GM23338 (cell line): ENCODE measurements around the gene NPAS2. TPM values are rescaled to one million over a fixed set of nuclear protein-coding genes. Genes with fewer than 3 reads are reported as not detected.

Experiments used
- ATAC-seq: fragments of 200-7000 bp; cut with Tn5 transposase; 3 replicates; pipeline ENCODE4 v1.9.1; 2020
- DNase-seq: peaks from one replicate; pipeline ENCODE4 v3.0.0-alpha.2; 2015; ENCODE audit warnings: low spot score
- H2AFZ ChIP-seq: fragments of 200-600 bp; sonication (generic); 2 replicates; pipeline ENCODE4 v1.8.0; 2016; ENCODE audit warnings: antibody characterized with exemption, mild to moderate bottlenecking, moderate library complexity
- H3F3A ChIP-seq: fragments of 200-600 bp; sonication (generic); replicated peaks from 2 replicates; pipeline ENCODE4 v1.8.0; 2017; ENCODE audit warnings: antibody characterized with exemption, mixed run types, low read depth
- H3K27ac ChIP-seq: fragments of 200-600 bp; sonication (generic); 2 replicates; pipeline ENCODE4 v1.6.1; 2016; ENCODE audit warnings: low read depth
- H3K27me3 ChIP-seq: fragments of 200-600 bp; sonication (generic); 2 replicates; pipeline ENCODE4 v1.8.0; 2016; ENCODE audit warnings: mild to moderate bottlenecking, mixed run types, moderate library complexity; ENCODE audit not compliant: insufficient read depth
- H3K36me3 ChIP-seq: fragments of 200-600 bp; sonication (generic); 2 replicates; pipeline ENCODE4 v1.8.0; 2016; ENCODE audit warnings: mild to moderate bottlenecking; ENCODE audit not compliant: insufficient read depth
- H3K4me1 ChIP-seq: fragments of 200-600 bp; sonication (generic); 2 replicates; pipeline ENCODE4 v1.8.0; 2016; ENCODE audit warnings: mild to moderate bottlenecking, moderate library complexity; ENCODE audit not compliant: insufficient read depth
- H3K4me2 ChIP-seq: fragments of 200-600 bp; sonication (generic); 2 replicates; pipeline ENCODE4 v1.7.1; 2017; ENCODE audit warnings: mixed run types
- H3K4me3 ChIP-seq: fragments of 200-600 bp; sonication (generic); 2 replicates; pipeline ENCODE4 v1.6.1; 2016; ENCODE audit warnings: mixed run types
- H3K79me2 ChIP-seq: fragments of 200-600 bp; sonication (generic); replicated peaks from 2 replicates; pipeline ENCODE4 v1.8.0; 2017; ENCODE audit warnings: mild to moderate bottlenecking; ENCODE audit not compliant: insufficient read depth
- H3K9me2 ChIP-seq: fragments of 200-600 bp; sonication (generic); 2 replicates; pipeline ENCODE4 v1.8.0; 2017; ENCODE audit not compliant: insufficient read depth
- H4K20me1 ChIP-seq: fragments of 200-600 bp; sonication (generic); replicated peaks from 2 replicates; pipeline ENCODE4 v1.8.0; 2017; ENCODE audit warnings: mild to moderate bottlenecking; ENCODE audit not compliant: insufficient read depth
- H3K27ac Mint-ChIP-seq: 2 replicates; pipeline ENCODE4 v1.8.0; 2020; ENCODE audit warnings: inconsistent platforms, mild to moderate bottlenecking, moderate library complexity, mixed read lengths
- H3K27me3 Mint-ChIP-seq: 3 replicates; pipeline ENCODE4 v1.8.0; 2022; ENCODE audit warnings: low read depth, mild to moderate bottlenecking, moderate library complexity, mixed read lengths, inconsistent platforms; ENCODE audit not compliant: insufficient read depth, poor library complexity
- H3K36me3 Mint-ChIP-seq: 3 replicates; pipeline ENCODE4 v1.8.0; 2021; ENCODE audit warnings: low read depth, mild to moderate bottlenecking, inconsistent platforms, moderate library complexity, mixed read lengths
- H3K4me1 Mint-ChIP-seq: 3 replicates; pipeline ENCODE4 v1.8.0; 2020; ENCODE audit warnings: mild to moderate bottlenecking, inconsistent platforms, mixed read lengths
- H3K4me3 Mint-ChIP-seq: 3 replicates; pipeline ENCODE4 v1.8.0; 2021; ENCODE audit warnings: moderate library complexity, mild to moderate bottlenecking, inconsistent platforms, mixed read lengths
- H3K9me3 Mint-ChIP-seq: 3 replicates; pipeline ENCODE4 v1.8.0; 2020; ENCODE audit warnings: moderate library complexity, mild to moderate bottlenecking, inconsistent platforms, mixed read lengths
- CREB1 ChIP-seq: fragments of 250-450 bp; sonication (Bioruptor Pico); IDR thresholded peaks from 2 replicates; pipeline ENCODE4 v1.5.0; 2020; ENCODE audit warnings: low read depth, mild to moderate bottlenecking, moderate library complexity
- EZH2 ChIP-seq: fragments of 200-600 bp; sonication (generic); IDR thresholded peaks from one replicate; pipeline ENCODE4 v1.8.0; 2017; ENCODE audit warnings: antibody characterized with exemption, mild to moderate bottlenecking, low read depth; ENCODE audit not compliant: unreplicated experiment
- EZH2phosphoT487 ChIP-seq: fragments of 200-600 bp; sonication (generic); IDR thresholded peaks from one replicate; pipeline ENCODE4 v1.8.1; 2018; ENCODE audit warnings: antibody characterized with exemption; ENCODE audit not compliant: unreplicated experiment
- JUNB ChIP-seq: IDR thresholded peaks from one replicate; pipeline ENCODE4 v1.6.1; 2016; ENCODE audit warnings: antibody characterized with exemption; ENCODE audit not compliant: unreplicated experiment
- NANOG ChIP-seq: IDR thresholded peaks from 2 replicates; pipeline ENCODE4 v1.6.1; 2016; ENCODE audit warnings: antibody characterized with exemption, borderline replicate concordance
- POLR2AphosphoS5 ChIP-seq: IDR thresholded peaks from 2 replicates; pipeline ENCODE4 v1.6.1; 2016; ENCODE audit warnings: antibody characterized with exemption, low read depth
- STAT1 ChIP-seq: IDR thresholded peaks from one replicate; pipeline ENCODE4 v1.6.1; 2016; ENCODE audit warnings: antibody characterized with exemption; ENCODE audit not compliant: unreplicated experiment
- ZNF114 ChIP-seq: fragments of 250-450 bp; sonication (Bioruptor Pico); IDR thresholded peaks from 2 replicates; pipeline ENCODE4 v1.5.0; 2020; ENCODE audit warnings: mild to moderate bottlenecking, moderate library complexity
- ZNF331 ChIP-seq: fragments of 250-450 bp; sonication (Bioruptor Pico); IDR thresholded peaks from 2 replicates; pipeline ENCODE4 v1.5.0; 2020; ENCODE audit warnings: low read depth, mild to moderate bottlenecking, moderate library complexity
- polyA plus RNA-seq: library from polyadenylated mRNA; unstranded; fragments of >200 nt; fragmentation: Nextera tagmentation; extraction: Ambion mirVana; gene quantifications from 2 replicates; pipeline ENCODE4 v1.2.1, GENCODE V29; 2016
- total RNA-seq: library from RNA; depleted of rRNA; stranded (reverse); fragments of >200 nt; shearing (Covaris generic); gene quantifications from 2 replicates; pipeline ENCODE4 v1.2.3, GENCODE V29; 2014
- TF ChIP-seq, protein P1 (sequence below): IDR thresholded peaks from one replicate; pipeline ENCODE4 v1.6.1; 2018; ENCODE audit warnings: antibody characterized with exemption; ENCODE audit not compliant: unreplicated experiment
- TF ChIP-seq, protein P2 (sequence below): IDR thresholded peaks from 2 replicates; pipeline ENCODE4 v1.6.1; 2016; ENCODE audit warnings: antibody characterized with exemption
- TF ChIP-seq, protein P3 (sequence below), 2 experiments: fragments of 200-600 bp in 1 of 2; sonication (generic) in 1 of 2; conservative IDR thresholded peaks; 2 replicates each; pipeline versions ENCODE4 v1.5.1 to v1.6.1; 2016 to 2017; ENCODE audit warnings: antibody characterized with exemption in 2 of 2, low read depth in 2 of 2, mild to moderate bottlenecking in 2 of 2, moderate library complexity in 1 of 2

The NPAS2 gene
- total and polyA plus RNA-seq, 2 experiments from 2014 or later, result 0.56 to 1.1 TPM

DNA sequence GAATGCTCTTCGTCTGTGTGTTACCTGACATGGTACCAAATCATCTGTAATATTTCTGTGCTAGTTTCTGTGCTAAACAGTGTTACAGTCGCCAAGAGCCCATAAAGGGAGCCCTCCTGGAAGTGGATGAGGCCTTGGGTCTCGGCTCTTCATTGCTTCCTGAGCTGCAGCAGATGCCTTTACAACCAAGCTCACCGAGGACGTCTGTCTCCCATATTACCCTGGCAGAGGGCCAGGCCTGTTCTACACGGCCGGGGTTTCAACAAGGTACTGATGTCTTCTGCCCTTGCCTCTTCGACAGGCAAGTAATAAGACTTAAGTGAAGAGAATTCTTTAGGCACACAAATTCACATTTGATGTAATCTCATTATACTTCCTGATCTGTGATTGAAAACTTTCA lies 199.0 kb downstream of the NPAS2 start (continued):
- TF ChIP-seq, protein P1, sequence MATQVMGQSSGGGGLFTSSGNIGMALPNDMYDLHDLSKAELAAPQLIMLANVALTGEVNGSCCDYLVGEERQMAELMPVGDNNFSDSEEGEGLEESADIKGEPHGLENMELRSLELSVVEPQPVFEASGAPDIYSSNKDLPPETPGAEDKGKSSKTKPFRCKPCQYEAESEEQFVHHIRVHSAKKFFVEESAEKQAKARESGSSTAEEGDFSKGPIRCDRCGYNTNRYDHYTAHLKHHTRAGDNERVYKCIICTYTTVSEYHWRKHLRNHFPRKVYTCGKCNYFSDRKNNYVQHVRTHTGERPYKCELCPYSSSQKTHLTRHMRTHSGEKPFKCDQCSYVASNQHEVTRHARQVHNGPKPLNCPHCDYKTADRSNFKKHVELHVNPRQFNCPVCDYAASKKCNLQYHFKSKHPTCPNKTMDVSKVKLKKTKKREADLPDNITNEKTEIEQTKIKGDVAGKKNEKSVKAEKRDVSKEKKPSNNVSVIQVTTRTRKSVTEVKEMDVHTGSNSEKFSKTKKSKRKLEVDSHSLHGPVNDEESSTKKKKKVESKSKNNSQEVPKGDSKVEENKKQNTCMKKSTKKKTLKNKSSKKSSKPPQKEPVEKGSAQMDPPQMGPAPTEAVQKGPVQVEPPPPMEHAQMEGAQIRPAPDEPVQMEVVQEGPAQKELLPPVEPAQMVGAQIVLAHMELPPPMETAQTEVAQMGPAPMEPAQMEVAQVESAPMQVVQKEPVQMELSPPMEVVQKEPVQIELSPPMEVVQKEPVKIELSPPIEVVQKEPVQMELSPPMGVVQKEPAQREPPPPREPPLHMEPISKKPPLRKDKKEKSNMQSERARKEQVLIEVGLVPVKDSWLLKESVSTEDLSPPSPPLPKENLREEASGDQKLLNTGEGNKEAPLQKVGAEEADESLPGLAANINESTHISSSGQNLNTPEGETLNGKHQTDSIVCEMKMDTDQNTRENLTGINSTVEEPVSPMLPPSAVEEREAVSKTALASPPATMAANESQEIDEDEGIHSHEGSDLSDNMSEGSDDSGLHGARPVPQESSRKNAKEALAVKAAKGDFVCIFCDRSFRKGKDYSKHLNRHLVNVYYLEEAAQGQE, result no peak
- TF ChIP-seq CREB1 (CRISPR knock-in tag) (no peak), STAT1 (no peak), ZNF331 (CRISPR knock-in tag) (no peak), EZH2phosphoT487 (no peak), EZH2 (no peak)
- TF ChIP-seq, protein P2, sequence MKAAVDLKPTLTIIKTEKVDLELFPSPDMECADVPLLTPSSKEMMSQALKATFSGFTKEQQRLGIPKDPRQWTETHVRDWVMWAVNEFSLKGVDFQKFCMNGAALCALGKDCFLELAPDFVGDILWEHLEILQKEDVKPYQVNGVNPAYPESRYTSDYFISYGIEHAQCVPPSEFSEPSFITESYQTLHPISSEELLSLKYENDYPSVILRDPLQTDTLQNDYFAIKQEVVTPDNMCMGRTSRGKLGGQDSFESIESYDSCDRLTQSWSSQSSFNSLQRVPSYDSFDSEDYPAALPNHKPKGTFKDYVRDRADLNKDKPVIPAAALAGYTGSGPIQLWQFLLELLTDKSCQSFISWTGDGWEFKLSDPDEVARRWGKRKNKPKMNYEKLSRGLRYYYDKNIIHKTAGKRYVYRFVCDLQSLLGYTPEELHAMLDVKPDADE, result no peak

DNA sequence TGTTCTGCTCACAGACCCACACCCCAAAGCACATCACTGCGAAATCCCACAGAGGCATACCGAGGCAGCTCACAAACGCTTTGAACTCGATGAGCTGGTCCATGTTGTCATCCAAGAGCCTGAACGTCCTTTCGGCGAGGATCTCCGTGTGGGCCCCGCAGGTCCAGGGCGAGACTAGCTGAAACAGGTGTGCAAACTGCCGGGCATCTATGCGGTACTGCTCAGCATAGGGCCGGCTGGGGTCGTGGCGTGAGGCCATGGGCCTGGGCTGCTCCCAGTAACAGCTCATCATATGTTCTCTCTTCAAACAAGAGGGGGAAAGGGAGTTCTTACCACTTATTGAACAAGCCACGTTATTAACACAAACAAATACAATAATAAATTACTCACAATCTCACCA lies 202.3 kb downstream of the NPAS2 start:
- Histone ChIP-seq H3K4me1 (peaks cover 9% of the 10 kb centered on the region), H3K4me2 (no peak overlapping the region), H2AFZ (no peak overlapping the region), H3F3A (0 out of 2 replicates have a peak, but pooled peaks cover 3% of the 10 kb centered on the region), H3K4me3 (no peak overlapping the region), H3K9me2 (no peaks in the 10 kb centered on the region), H4K20me1 (peaks cover 4% of the 10 kb centered on the region), H3K27me3 (no peaks in the 10 kb centered on the region), H3K79me2 (no peaks in the 10 kb centered on the region; the same call in 1 of the 2 replicates), H3K36me3 (0 out of 2 replicates have a peak, but pooled peaks cover 5% of the 10 kb centered on the region), H3K27ac (no peak overlapping the region)
- Mint-ChIP-seq H3K9me3 (no peaks in the 10 kb centered on the region), H3K27me3 (no peaks in the 10 kb centered on the region), H3K4me3 (no peak overlapping the region), H3K4me1 (peaks cover 16% of the 10 kb centered on the region), H3K36me3 (peaks cover 50% of the 10 kb centered on the region), H3K27ac (no peak overlapping the region)
- ATAC-seq (no peak), DNase-seq (no peak)
- TF ChIP-seq, protein P3, sequence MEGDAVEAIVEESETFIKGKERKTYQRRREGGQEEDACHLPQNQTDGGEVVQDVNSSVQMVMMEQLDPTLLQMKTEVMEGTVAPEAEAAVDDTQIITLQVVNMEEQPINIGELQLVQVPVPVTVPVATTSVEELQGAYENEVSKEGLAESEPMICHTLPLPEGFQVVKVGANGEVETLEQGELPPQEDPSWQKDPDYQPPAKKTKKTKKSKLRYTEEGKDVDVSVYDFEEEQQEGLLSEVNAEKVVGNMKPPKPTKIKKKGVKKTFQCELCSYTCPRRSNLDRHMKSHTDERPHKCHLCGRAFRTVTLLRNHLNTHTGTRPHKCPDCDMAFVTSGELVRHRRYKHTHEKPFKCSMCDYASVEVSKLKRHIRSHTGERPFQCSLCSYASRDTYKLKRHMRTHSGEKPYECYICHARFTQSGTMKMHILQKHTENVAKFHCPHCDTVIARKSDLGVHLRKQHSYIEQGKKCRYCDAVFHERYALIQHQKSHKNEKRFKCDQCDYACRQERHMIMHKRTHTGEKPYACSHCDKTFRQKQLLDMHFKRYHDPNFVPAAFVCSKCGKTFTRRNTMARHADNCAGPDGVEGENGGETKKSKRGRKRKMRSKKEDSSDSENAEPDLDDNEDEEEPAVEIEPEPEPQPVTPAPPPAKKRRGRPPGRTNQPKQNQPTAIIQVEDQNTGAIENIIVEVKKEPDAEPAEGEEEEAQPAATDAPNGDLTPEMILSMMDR (conservative IDR thresholded peaks at IDR 0.05; ENCODE audit: low read depth in 2 of 2), result no peak
- TF ChIP-seq STAT1 (no peak), CREB1 (CRISPR knock-in tag) (no peak), JUNB (no peak), EZH2phosphoT487 (no peak), NANOG (no peak), POLR2AphosphoS5 (no peak), ZNF114 (no peak)
- TF ChIP-seq, protein P1, result no peak
